GM12878 (cell line): ENCODE measurements around the gene ATL3. TPM values are rescaled to one million over a fixed set of nuclear protein-coding genes. Genes with fewer than 3 reads are reported as not detected.

ENCODE experiments used
- RAD21 ChIP-seq: IDR thresholded peaks from 2 replicates; pipeline ENCODE4 v1.6.1; 2011; ENCODE audit warnings: mild to moderate bottlenecking, low read depth, low read length, moderate library complexity; ENCODE audit not compliant: insufficient read depth
- SIN3A ChIP-seq: IDR thresholded peaks from 2 replicates; pipeline ENCODE4 v1.6.1; 2012; ENCODE audit warnings: low read depth, low read length, improper control_type of control experiment
- SIX5 ChIP-seq: IDR thresholded peaks from 2 replicates; pipeline ENCODE4 v1.6.1; 2011; ENCODE audit warnings: mild to moderate bottlenecking, low read depth, low read length, moderate library complexity; ENCODE audit not compliant: severe bottlenecking
- TCF3 ChIP-seq: IDR thresholded peaks from 2 replicates; pipeline ENCODE4 v1.6.1; 2012; ENCODE audit warnings: low read depth, mild to moderate bottlenecking, low read length, borderline replicate concordance; ENCODE audit not compliant: insufficient read depth
- ZNF217 ChIP-seq: fragments of 450-650 bp; IDR thresholded peaks from 2 replicates; pipeline ENCODE4 v1.6.1; 2017; ENCODE audit warnings: antibody characterized with exemption, mild to moderate bottlenecking
- polyA plus RNA-seq, 11 experiments: library from polyadenylated mRNA; depleted of rRNA in 4 of 11; unstranded in 6 of 11; stranded (reverse) in 5 of 11; fragments of >200 nt; fragmentation: Nextera tagmentation in 4 of 11; fragmentation: Illumina TruSeq in 1 of 11; extraction: Ambion mirVana in 4 of 11; extraction: Trizol in 1 of 11; gene quantifications; 1 replicate in 1 of 11; 2 replicates in 10 of 11; pipeline versions ENCODE4 v1.2.1 to v1.2.3, GENCODE V29; 2011 to 2016; ENCODE audit warnings: inconsistent platforms in 2 of 11, missing spikeins in 2 of 11, low read depth in 1 of 11
- total RNA-seq, 4 experiments: library from RNA; depleted of rRNA in 3 of 4; stranded (reverse); fragments of >200 nt in 3 of 4; fragmentation: Illumina TruSeq in 1 of 4; extraction: Trizol in 1 of 4; gene quantifications; 2 replicates each; pipeline versions ENCODE4 v1.2.1 to v1.2.3, GENCODE V29; 2013 to 2021
- TF ChIP-seq, protein P1 (sequence below): fragments of 450-650 bp; conservative IDR thresholded peaks from 2 replicates; pipeline ENCODE4 v1.6.1; 2017; ENCODE audit warnings: mild to moderate bottlenecking, moderate library complexity
- TF ChIP-seq, protein P2 (sequence below): fragments of 450-650 bp; IDR thresholded peaks from 2 replicates; pipeline ENCODE4 v1.6.1; 2017; ENCODE audit warnings: mild to moderate bottlenecking, moderate library complexity
- TF ChIP-seq, protein P3 (sequence below): fragments of 450-650 bp; IDR thresholded peaks from 2 replicates; pipeline ENCODE4 v1.6.1; 2017; ENCODE audit warnings: antibody characterized with exemption, mild to moderate bottlenecking, moderate library complexity

The ATL3 gene
- total and polyA plus RNA-seq, 10 of the 15 experiments (the other 5 are each of a cell fraction or from before 2014, with no cell fraction given) = 12.0 to 36.0 (median 21.5) TPM

DNA sequence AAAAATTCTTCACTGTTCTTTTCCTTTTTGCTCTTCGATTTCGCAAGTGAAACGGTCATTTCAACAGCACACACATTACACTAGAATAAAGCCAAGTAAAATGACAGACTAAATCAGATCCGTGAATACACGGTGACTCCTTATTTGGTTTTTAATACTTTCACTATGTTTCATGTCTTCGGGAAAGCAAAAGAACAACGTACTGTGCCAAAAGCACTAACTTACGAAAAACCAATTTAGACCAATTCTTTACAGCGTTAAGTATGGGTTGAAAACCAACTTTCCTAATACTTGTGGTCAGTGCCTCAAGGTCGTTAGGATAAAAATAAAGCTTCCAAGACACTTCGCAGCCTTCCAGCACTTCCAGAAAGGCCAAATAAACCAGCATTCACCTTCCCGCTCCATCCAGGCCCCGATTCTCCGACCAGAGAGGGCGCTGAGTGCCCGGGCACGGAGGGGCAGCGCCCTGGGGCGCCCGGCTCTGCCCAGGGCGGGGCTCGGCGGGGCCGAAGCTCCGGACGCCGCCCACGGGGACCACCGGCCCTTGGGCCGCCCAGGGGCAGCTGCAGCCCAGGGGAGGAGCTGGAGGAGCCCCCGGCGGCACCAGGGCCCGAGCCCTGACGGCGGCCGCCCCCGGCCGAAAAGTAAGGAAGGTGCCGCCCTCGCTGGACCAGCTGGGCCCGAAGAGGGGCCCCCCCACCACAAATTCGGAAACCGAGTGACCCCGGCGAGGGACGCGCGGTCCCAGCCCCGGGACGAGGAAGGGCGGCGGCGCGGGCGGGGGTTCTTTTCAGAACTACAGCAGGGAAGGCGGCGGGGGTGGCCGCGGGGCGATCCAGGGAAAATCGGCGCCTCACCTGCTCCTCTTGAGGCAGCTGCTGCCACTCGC lies 499 bp downstream of the ATL3 start (continued):
- TF ChIP-seq, protein P1, sequence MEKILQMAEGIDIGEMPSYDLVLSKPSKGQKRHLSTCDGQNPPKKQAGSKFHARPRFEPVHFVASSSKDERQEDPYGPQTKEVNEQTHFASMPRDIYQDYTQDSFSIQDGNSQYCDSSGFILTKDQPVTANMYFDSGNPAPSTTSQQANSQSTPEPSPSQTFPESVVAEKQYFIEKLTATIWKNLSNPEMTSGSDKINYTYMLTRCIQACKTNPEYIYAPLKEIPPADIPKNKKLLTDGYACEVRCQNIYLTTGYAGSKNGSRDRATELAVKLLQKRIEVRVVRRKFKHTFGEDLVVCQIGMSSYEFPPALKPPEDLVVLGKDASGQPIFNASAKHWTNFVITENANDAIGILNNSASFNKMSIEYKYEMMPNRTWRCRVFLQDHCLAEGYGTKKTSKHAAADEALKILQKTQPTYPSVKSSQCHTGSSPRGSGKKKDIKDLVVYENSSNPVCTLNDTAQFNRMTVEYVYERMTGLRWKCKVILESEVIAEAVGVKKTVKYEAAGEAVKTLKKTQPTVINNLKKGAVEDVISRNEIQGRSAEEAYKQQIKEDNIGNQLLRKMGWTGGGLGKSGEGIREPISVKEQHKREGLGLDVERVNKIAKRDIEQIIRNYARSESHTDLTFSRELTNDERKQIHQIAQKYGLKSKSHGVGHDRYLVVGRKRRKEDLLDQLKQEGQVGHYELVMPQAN = peak; percentile 44
- TF ChIP-seq, protein P2, sequence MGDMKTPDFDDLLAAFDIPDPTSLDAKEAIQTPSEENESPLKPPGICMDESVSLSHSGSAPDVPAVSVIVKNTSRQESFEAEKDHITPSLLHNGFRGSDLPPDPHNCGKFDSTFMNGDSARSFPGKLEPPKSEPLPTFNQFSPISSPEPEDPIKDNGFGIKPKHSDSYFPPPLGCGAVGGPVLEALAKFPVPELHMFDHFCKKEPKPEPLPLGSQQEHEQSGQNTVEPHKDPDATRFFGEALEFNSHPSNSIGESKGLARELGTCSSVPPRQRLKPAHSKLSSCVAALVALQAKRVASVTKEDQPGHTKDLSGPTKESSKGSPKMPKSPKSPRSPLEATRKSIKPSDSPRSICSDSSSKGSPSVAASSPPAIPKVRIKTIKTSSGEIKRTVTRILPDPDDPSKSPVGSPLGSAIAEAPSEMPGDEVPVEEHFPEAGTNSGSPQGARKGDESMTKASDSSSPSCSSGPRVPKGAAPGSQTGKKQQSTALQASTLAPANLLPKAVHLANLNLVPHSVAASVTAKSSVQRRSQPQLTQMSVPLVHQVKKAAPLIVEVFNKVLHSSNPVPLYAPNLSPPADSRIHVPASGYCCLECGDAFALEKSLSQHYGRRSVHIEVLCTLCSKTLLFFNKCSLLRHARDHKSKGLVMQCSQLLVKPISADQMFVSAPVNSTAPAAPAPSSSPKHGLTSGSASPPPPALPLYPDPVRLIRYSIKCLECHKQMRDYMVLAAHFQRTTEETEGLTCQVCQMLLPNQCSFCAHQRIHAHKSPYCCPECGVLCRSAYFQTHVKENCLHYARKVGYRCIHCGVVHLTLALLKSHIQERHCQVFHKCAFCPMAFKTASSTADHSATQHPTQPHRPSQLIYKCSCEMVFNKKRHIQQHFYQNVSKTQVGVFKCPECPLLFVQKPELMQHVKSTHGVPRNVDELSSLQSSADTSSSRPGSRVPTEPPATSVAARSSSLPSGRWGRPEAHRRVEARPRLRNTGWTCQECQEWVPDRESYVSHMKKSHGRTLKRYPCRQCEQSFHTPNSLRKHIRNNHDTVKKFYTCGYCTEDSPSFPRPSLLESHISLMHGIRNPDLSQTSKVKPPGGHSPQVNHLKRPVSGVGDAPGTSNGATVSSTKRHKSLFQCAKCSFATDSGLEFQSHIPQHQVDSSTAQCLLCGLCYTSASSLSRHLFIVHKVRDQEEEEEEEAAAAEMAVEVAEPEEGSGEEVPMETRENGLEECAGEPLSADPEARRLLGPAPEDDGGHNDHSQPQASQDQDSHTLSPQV = 0 out of 2 replicates have a peak, but pooled peaks have one; percentile 51
- TF ChIP-seq TCF3 (no peak), SIN3A (no peak), SIX5 (no peak), ZNF217 (0 out of 2 replicates have a peak, but pooled peaks have one; percentile 42), RAD21 (peak; percentile 44)
- TF ChIP-seq, protein P3, sequence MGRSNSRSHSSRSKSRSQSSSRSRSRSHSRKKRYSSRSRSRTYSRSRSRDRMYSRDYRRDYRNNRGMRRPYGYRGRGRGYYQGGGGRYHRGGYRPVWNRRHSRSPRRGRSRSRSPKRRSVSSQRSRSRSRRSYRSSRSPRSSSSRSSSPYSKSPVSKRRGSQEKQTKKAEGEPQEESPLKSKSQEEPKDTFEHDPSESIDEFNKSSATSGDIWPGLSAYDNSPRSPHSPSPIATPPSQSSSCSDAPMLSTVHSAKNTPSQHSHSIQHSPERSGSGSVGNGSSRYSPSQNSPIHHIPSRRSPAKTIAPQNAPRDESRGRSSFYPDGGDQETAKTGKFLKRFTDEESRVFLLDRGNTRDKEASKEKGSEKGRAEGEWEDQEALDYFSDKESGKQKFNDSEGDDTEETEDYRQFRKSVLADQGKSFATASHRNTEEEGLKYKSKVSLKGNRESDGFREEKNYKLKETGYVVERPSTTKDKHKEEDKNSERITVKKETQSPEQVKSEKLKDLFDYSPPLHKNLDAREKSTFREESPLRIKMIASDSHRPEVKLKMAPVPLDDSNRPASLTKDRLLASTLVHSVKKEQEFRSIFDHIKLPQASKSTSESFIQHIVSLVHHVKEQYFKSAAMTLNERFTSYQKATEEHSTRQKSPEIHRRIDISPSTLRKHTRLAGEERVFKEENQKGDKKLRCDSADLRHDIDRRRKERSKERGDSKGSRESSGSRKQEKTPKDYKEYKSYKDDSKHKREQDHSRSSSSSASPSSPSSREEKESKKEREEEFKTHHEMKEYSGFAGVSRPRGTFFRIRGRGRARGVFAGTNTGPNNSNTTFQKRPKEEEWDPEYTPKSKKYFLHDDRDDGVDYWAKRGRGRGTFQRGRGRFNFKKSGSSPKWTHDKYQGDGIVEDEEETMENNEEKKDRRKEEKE = 0 out of 2 replicates have a peak, but pooled peaks have one; percentile 42
- TF ChIP-seq, all 136 proteins: peak for 19
